Activated CD4-positive, alpha-beta T cell treated with anti-CD3 and anti-CD28 coated beads, Interleukin-2, amount 50 U/mL, for 4 hours (primary cell): ENCODE results near the gene LIFR.

Source experiments
- DNase-seq, 2 experiments: peaks; one replicate each; pipeline ENCODE4 v3.0.0-alpha.2; 2020

Gene LIFR

GRCh38 chr5:38506302-38506701 lies 50.1 kb downstream of the LIFR start:
- DNase-seq, result no peak

DNA sequence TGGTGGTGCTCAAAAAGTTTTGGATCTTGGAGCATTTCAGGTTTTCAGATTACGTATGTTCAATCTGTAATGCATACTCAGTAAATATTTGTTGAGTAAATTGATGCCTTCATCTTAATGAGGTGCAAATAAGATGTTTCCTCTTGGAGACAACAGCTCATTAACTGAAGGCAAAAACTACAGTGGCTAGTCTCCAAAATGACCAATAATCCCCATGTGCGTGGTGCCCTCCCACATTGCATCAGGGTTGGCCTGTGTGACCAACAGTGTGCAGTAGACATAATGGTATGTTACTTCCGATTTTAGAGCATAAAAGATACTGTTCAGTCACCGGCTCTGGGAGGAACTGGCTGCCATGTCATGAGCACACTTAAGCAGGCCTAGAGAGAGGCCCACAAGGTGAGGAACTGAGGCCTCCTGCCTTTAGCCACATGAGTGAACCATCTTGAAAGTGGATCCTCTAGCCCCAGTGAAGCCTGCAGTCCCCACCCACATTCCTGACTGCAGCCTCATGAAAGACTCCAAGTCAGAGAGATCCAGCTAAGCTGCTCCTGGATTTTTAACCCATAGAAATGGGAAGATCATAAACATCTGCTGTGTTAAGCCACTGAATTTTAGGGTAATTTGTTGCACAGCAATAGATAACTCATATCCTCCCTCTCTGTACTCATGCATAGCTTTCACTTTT lies 55.7 kb downstream of the LIFR start:
- DNase-seq, result no peak

DNA sequence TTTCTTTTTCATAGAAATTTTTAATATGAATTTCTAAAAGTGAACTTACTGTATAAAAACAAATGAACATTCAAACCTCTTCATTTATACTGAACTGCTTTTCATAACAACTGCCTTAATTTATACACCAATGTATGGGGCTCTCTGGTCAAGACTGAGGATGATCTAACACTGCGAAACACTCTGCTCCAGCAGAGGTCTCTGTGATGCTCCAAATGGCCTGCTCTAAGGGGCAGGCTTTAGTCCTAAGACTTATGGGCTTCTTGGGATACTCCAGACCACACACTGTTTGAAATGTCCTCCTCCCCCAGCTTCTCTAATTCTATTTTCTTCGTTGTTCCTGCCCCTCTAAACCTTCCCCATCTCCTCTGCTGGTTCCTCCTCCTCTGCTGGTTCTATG lies 58.5 kb downstream of the LIFR start:
- DNase-seq, result no peak

DNA sequence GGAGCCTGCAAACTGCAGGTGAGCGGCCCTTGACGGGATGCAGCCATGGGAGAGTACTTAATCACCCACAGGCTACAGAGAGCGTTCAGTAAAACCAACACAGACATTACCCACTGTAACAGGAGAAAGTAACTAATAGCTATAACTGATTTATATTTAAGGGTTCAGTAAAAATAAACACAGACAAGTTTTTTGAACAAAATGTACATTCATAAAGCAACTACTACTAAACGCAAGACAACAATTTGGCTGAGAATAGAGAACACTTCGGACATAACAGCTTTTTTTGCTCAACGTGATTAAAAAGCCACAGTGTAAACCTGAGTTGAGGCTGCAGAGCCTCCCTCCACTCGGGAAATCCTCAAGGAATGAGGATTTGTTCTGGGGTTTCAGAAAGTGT lies 61.7 kb downstream of the LIFR start:
- DNase-seq, result no peak

DNA sequence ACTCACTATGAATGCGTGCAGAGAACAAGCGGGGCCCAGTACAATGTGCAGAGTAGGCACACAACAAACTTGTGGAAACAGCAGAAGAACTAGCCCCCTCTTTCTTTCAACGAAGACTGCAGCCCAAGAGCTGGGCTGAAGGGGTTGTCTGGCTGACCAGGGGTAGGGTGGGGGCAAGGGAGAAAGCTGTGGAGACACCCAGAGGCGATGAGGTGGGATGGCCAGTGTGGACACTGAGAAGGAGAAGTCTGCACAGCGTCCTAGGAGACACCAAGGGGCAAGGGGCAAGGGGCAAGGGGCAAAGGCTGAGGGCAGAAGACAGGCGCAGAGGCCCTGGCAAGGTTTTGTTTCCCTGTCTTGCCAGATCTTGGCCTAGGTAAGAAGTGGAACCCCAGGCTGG lies 62.3 kb downstream of the LIFR start:
- DNase-seq, result no peak

GRCh38 chr5:38483805-38484398 lies 72.5 kb downstream of the LIFR start:
- no peak for DNase-seq

DNA sequence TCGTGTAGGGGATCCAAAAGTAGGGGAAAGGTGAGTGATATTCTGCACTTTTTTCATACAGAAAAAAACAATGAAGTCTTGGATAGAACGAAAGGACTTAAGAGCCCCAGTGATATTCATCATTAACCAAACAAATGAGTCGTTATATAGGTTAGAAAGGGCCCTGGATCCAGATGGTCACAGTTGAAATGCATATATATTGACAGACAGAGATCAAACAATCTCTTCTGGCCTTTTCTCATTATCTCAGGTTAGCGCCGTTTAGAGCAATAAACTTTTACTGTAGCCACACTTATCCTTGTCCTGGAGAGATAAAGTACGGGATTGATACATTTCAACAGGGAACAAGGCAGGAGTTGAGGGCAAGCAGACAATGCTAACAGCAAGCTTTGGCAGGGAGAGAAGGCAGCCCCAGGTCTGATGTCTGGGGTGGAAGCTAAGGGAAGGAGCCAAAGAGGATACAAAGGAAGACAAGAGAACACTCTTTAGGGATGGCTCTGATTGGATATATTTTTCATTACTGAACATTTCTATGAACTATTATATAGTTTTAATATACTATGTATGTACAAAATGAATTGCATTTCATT lies 77.0 kb downstream of the LIFR start:
- DNase-seq, result no peak

DNA sequence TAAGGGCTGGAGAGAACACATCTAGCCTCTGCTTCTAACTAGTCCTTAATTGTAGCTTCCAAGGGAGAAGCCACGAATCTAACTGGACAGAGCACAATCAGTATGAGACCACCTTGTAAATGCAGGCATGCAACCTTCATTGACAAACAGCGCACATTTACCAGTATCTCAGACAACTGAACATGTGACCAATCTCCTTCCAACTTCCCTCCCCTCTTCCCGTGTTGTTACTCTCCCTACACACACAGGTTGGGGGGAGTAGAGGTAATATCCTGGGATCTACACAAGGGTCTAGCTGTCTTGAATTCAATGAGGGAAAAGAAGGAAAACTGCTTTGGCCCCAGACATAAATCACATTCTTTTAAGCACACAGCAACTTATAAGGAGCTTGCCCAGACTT lies 77.6 kb downstream of the LIFR start:
- DNase-seq, result no peak

DNA sequence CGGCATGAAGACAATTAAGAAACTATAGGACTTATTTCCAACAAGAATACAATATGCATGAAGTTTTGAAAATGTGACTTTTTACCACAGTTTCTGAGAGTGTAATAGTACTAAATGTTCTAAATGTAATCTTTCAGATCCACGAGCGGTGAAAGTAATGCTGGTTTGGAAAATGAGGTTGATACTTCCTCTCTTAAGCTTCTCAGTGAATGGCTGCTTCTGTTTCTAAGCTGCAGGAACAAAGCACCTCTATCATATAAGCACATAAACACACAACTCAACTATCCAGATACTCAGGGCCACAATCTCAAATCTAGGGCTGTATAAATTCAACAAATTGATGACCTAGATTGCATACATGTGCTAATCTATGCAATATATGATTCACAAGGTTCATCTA lies 78.3 kb downstream of the LIFR start:
- no peak for DNase-seq

- DNase-seq, result no peak
Observed at GRCh38 chr5:38473008-38473407, 83.4 kb downstream of the LIFR start.

DNA sequence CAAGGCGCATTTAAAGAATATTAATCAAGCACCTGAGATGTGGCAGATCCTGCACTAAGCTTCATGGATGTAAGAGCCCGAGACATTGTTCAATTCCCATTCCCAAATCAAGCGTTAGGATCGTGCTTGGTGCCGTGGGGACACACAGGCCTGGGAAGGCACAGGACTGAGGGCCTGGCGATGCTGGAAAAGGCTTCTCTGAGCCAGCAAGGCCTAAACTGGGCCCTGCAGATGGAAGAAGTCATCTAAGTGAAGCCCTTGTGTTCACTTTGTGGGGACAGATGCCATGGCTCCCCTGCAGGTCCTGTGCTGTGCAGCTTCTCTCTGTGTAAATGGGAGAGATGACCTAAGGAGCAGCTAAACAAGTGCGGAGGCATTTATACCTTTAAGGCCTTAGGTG lies 83.9 kb downstream of the LIFR start:
- DNase-seq, result no peak

DNA sequence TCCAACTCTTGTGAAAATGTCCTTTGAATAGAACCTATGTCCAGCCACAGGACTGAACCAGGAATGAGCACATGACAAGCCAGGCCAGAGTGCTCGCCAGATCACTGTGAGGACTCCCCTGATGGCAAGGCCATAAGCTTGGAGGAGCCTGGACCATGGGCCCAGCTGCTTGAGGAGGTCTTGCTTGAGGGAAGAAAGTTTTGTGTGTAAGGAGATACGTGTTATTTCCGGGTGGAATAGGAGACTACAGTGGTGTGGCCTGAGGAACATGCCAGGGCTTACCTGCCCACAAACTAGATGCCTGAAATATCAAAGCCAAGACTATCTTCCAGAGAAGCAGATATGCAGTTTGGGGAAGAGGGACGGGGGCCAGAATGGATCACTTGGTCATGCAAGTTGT lies 84.7 kb downstream of the LIFR start:
- no peak for DNase-seq

GRCh38 chr5:38469707-38470267 lies 86.7 kb downstream of the LIFR start:
- DNase-seq, result no peak

- no peak for DNase-seq
Observed at GRCh38 chr5:38468978-38469706, 87.3 kb downstream of the LIFR start.

DNA sequence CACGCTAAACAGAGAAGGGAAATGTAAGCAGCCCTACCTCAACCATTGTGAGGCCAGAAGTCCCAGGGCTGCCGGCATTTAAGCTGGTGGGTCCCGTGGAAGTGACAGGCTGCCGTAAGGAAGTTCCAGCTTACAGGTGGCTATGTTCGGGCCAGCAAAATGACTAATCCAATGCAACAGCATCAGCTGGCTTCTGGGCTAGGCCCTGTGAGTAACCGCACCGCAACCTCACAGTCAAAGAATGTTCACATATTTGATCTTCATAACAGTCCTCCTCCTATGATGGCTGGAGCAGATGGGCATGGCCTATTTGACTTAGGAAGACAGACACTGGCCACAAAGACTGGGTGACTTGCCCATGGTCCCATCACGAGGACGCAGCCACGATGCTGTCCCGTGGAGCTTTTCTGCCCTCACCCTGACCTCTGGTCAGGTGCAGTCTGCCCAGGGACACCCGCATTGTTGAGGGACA lies 88.2 kb downstream of the LIFR start:
- DNase-seq, result no peak

GRCh38 chr5:38467353-38468040 lies 88.9 kb downstream of the LIFR start:
- DNase-seq, result no peak

GRCh38 chr5:38466424-38467189 lies 89.8 kb downstream of the LIFR start:
- no peak for DNase-seq

DNA sequence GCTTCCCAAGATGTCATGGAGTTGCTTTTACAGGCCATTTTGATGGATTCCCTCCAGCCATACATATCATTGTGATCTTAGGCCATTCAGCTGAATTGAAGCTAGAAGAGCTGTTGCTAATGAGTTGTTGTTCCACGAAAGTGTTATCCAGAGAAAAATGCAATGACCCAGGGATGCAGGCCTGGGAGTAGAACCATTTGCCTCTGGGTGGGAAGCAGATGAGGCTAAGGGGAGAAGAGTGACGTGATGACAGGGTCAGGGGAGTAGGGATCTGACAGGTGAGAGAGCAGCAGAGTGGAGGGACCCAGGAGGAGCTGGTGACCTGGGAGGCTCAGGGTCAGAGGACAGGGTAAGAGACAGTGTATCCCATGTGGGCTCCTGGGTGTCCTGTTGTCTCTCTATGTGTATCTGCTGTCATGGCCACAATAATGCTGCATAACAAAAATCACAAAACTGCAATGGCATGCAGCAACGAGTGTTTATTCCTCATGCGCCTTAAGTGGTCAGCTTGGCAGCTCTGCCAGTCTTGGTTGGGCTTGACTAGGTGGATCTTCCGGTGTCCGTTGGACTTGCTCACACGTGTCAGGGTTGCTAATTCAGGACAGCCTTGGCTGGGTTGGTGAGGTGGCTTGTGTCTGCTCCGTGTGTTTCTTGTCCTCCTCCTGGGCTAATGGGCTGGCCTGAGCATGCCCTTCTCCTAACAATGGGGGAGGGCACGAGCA lies 90.6 kb downstream of the LIFR start:
- DNase-seq, result no peak

- DNase-seq, result no peak
Observed at GRCh38 chr5:38465061-38465460, 91.4 kb downstream of the LIFR start.

DNA sequence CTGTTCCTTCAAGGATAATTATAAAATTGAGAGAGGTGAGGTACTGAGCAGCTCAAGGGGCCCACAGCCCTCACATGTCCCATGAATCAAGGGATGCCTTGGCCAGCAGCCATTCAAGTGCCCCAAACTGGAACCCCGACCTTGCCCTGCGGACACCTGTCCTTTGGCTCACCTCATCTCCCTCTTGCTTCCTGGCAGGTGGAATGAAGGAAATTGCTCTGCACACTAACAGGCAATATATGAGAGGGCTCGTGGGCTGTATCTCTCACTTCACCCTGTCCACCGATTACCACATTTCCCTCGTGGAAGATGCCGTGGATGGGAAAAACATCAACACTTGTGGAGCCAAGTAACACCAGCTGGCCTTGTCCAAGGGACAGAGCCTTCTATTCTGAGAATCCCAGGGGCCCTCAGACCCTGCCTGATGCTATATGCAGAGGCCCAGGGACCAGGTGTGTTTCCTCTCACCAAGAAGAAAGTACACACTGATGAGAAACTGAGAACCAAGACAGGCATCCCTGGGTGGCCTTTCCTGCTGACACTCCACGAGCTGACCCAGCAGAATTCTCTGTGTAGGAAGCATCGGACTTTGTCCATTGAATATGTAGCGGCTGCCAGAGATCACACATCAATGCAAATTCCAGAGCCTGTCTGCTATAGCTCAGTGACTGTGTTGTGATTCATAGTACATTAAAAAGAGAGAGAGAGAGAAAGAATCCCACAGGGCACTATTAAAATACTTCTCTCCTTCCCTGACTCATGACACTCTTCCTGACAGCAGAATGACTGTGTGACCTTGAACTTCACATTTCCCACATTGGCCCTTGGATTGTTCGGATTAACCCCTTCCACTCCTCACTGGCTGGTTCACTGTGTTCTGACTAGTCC lies 92.6 kb downstream of the LIFR start:
- no peak for DNase-seq
